GM19468 (cell line): ENCODE data around the gene FAM89B.

Experiments
- ATAC-seq: cut with Tn5 transposase; IDR thresholded peaks from one replicate; pipeline ENCODE4 v1.9.1; 2021; ENCODE audit warnings: mild to moderate bottlenecking, moderate library complexity, moderate number of reproducible peaks; ENCODE audit not compliant: unreplicated experiment; ENCODE audit errors: extremely low read depth

The FAM89B gene

GRCh38 chr11:65620666-65621065 is 48.3 kb downstream of the FAM89B start:
- no peak for ATAC-seq

DNA sequence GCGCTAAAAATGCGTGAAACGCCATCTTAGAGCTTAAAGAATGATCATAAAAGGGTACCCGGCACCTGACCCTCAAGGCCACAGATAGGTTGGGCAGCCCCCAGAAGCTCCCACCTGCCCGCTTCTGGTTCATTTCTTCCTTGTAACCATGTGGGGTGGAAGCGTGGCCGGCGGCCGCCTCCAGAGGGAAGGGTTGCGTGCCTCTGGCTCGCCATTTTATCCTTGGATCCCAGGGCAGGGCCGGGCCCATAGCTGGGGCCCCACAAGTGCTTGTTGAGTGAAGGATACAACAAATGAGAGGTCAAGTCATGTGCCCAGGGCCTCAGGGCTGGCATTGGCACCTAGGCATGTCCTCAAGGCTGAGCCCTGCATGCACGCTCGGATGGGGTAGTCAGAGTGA is 49.1 kb downstream of the FAM89B start:
- no peak for ATAC-seq

DNA sequence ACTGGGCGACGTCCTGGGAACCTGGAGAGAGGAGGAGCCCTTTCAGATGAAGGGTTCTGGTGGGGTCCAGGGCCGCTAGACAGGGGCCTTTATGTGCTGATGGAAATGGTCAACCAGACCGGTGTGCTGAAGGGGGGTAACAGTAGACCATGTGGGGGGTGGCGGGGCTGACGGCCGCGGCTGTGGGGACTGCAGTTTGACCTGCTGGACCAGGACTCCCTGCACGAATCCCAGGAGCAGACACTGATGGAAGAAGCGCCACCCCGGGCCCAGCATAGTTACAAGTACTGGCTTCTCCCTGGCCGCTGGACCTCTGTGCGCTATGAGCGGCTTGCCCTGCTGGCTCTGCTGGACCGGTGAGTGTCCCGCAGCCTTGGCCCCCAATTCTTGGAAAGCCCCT is 49.7 kb downstream of the FAM89B start:
- ATAC-seq, result no peak

DNA sequence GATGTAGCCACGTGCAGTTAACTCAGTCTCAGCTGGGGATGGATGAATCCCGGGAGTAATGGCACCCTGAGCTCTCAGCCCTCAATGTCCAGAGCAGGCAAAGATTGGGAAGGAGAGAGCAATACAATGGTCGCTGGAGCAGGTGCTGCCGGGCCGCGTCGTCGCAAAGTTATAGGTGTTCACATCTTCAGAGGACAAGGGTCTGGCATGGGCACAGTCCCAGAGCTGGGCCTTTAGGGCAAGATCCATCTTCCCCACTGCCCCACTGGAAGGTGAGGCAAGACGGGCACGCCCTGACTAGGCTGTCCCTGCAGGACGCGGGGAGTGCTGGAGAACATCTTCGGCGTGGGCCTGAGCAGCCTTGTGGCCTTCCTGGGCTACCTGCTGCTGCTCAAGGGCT is 50.8 kb downstream of the FAM89B start:
- ATAC-seq, result no peak
